ENCODE data around the gene CYYR1.

CYYR1 gene

GRCh38 chr21:26565111-26565510, 8.0 kb downstream of the CYYR1 start:
- H3K27me3 ChIP-seq: no peaks in the 10 kb centered on the region
- H3K4me1 ChIP-seq: no peaks in the 10 kb centered on the region
- H3K4me3 ChIP-seq: no peak overlapping the region
- no peak overlapping the region for H3K27ac ChIP-seq
- H3K9me3 ChIP-seq: no peaks in the 10 kb centered on the region
- no peak for TF ChIP-seq CTCF (IDR thresholded peaks at IDR 0.05)
- DNase-seq: no peak
- H3K36me3 ChIP-seq: no peaks in the 10 kb centered on the region
- intact Hi-C loops (cut with DNase I; ENCODE audit: low total_unique reads): no loop called here

GRCh38 chr21:26563856-26564503, 9.1 kb downstream of the CYYR1 start:
- DNase-seq: no peak
- H3K27me3 ChIP-seq: no peaks in the 10 kb centered on the region
- intact Hi-C loops (cut with DNase I; ENCODE audit: low total_unique reads): no loop called here
- no peak for TF ChIP-seq CTCF (IDR thresholded peaks at IDR 0.05)
- no peaks in the 10 kb centered on the region for H3K4me1 ChIP-seq
- H3K27ac ChIP-seq: no peak overlapping the region
- H3K9me3 ChIP-seq: no peaks in the 10 kb centered on the region
- H3K4me3 ChIP-seq: no peak overlapping the region
- no peaks in the 10 kb centered on the region for H3K36me3 ChIP-seq

DNA sequence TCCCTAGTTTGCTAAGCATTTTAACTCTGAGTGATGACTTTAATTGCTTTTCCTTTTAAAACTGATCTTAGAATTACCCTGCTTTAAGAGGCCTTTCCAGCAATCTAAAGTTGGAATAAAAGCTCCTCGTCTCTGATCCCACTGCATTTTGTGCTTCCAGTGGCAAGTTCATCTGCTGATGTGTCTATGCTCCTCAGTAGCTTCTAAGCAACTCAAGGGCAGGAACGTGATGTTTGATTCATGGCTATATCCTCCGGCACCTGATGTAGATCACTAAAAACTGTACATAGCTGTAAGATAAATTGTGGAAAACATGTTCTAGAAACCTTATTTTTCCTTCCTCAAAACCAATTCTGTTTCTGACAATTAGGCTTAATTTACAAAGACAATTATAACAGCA, 12.5 kb downstream of the CYYR1 start:
- intact Hi-C loops (cut with DNase I; ENCODE audit: low total_unique reads): no loop called here
- no peak for TF ChIP-seq CTCF (IDR thresholded peaks at IDR 0.05)

DNA sequence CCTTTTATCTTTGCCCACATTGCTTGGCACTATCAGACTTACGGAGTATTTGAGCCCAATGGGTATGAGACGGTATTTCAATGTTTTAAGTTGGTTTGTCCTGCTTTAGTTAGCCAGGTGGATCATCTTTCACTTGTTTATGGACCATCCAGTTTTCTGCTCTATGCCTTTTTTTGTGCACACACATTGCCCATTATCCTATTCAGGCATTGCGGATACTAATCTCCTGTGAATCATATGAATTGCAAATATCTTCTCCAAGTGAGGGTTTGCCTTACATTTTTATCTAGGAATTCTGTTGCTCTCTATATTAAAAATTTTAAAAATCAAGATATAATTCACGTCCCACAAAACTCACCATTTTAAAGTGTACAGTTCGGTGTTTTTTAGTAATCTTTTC, 14.0 kb downstream of the CYYR1 start:
- H3K4me3 ChIP-seq: no peak overlapping the region
- H3K9me3 ChIP-seq: no peaks in the 10 kb centered on the region
- H3K36me3 ChIP-seq: no peaks in the 10 kb centered on the region
- DNase-seq: no peak
- H3K27ac ChIP-seq: no peak overlapping the region
- H3K27me3 ChIP-seq: no peaks in the 10 kb centered on the region
- intact Hi-C loops (cut with DNase I; ENCODE audit: low total_unique reads): no loop called here
- no peaks in the 10 kb centered on the region for H3K4me1 ChIP-seq
- no peak for TF ChIP-seq CTCF (IDR thresholded peaks at IDR 0.05)

More for the DNA sequence above, 12.5 kb downstream of the CYYR1 start:
- H3K4me1 ChIP-seq: no peaks in the 10 kb centered on the region
- H3K27me3 ChIP-seq: no peaks in the 10 kb centered on the region
- no peak overlapping the region for H3K27ac ChIP-seq
- no peaks in the 10 kb centered on the region for H3K9me3 ChIP-seq
- H3K36me3 ChIP-seq: no peaks in the 10 kb centered on the region
- DNase-seq: no peak
- H3K4me3 ChIP-seq: no peak overlapping the region

DNA sequence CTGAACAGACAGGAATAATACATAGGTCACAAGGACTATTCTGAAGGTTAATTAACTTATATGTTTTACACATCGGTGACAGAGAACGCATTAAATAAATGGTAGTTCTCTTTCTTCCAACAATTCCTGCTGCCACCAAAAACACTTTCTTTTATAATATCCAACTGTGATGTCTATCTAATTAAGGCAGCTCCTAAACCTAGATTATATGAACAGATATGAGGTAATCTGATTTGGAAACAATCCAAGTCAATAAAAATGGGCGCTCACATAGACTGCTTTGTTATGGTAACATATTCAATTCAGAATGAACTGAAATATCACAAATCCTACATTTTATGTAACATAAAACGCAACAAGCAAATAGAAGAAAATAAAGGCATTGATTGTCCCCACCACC, 16.0 kb downstream of the CYYR1 start:
- H3K27me3 ChIP-seq: no peaks in the 10 kb centered on the region
- intact Hi-C loops (cut with DNase I; ENCODE audit: low total_unique reads): no loop called here
- H3K27ac ChIP-seq: no peak overlapping the region
- no peaks in the 10 kb centered on the region for H3K4me1 ChIP-seq
- no peak for DNase-seq
- no peak overlapping the region for H3K4me3 ChIP-seq
- H3K9me3 ChIP-seq: no peaks in the 10 kb centered on the region
- no peaks in the 10 kb centered on the region for H3K36me3 ChIP-seq
- no peak for TF ChIP-seq CTCF (IDR thresholded peaks at IDR 0.05)
